Caco-2 (cell line): ENCODE data around the gene CENPM. TPM values are rescaled to one million over a fixed set of nuclear protein-coding genes. Genes with fewer than 3 reads are reported as not detected.

ENCODE experiments used
- BruUV-seq: library from RNA; stranded (reverse); fragments of 400-500 nt; replicated peaks from 2 replicates; lab custom pipeline; 2021; lab: Mats Ljungman, UMichigan
- CTCF ChIA-PET: fragments of 300-600 bp; sonication (Branson Sonifier 250); formaldehyde crosslinking; loops from one replicate; lab custom pipeline; 2022; ENCODE audit warnings: antibody characterized with exemption; lab: Charles Lee
- POLR2A ChIA-PET: fragments of 300-600 bp; sonication (Branson Sonifier 250); formaldehyde crosslinking; loops from one replicate; lab custom pipeline; 2022; ENCODE audit warnings: antibody characterized with exemption; lab: Charles Lee
- DNase-seq, 2 experiments: peaks; one replicate each; pipeline versions ENCODE4 v3.0.0 to v3.0.0-alpha.2; 2020 to 2022
- H3K27me3 ChIP-seq: replicated peaks from 2 replicates; pipeline ENCODE4 v1.6.0; 2011; ENCODE audit warnings: low read length; ENCODE audit not compliant: control insufficient read depth, insufficient read depth
- H3K36me3 ChIP-seq: 2 replicates; pipeline ENCODE4 v1.5.1; 2011; ENCODE audit warnings: low read length; ENCODE audit not compliant: control insufficient read depth, insufficient read depth
- H3K4me1 ChIP-seq: fragments of 250-450 bp; sonication (Bioruptor Pico); 2 replicates; pipeline ENCODE4 v1.5.1; 2020; ENCODE audit warnings: mild to moderate bottlenecking
- H3K4me3 ChIP-seq: 2 replicates; pipeline ENCODE4 v1.5.1; 2011; ENCODE audit warnings: low read depth, mild to moderate bottlenecking, control low read depth, low read length
- H3K9me3 ChIP-seq: fragments of 250-450 bp; sonication (Bioruptor Pico); 2 replicates; pipeline ENCODE4 v1.5.1; 2020; ENCODE audit warnings: mild to moderate bottlenecking, moderate library complexity
- H3K27ac Mint-ChIP-seq: one replicate; pipeline ENCODE4 v1.8.0; 2022; ENCODE audit warnings: mixed read lengths; ENCODE audit not compliant: unreplicated experiment
- H3K27me3 Mint-ChIP-seq: one replicate; pipeline ENCODE4 v1.8.0; 2022; ENCODE audit warnings: mixed read lengths; ENCODE audit not compliant: insufficient read depth, unreplicated experiment
- H3K36me3 Mint-ChIP-seq: one replicate; pipeline ENCODE4 v1.8.0; 2022; ENCODE audit warnings: mild to moderate bottlenecking, mixed read lengths; ENCODE audit not compliant: insufficient read depth, unreplicated experiment
- H3K4me1 Mint-ChIP-seq: one replicate; pipeline ENCODE4 v1.8.0; 2022; ENCODE audit warnings: low read depth, mixed read lengths; ENCODE audit not compliant: unreplicated experiment
- H3K4me3 Mint-ChIP-seq: one replicate; pipeline ENCODE4 v1.8.0; 2022; ENCODE audit warnings: mild to moderate bottlenecking, moderate library complexity, mixed read lengths; ENCODE audit not compliant: unreplicated experiment
- H3K9me3 Mint-ChIP-seq: one replicate; pipeline ENCODE4 v1.8.0; 2022; ENCODE audit warnings: mixed read lengths; ENCODE audit not compliant: unreplicated experiment
- intact Hi-C: fragments of 100-400 bp; cut with micrococcal nuclease; formaldehyde crosslinking; loops from one replicate; pipeline ENCODE4 v1.10.0; 2022; ENCODE audit not compliant: unreplicated experiment
- total RNA-seq: library from RNA; stranded (reverse); gene quantifications from 2 replicates; pipeline ENCODE4 v1.2.3, GENCODE V29; 2022
- TF ChIP-seq, protein P1 (sequence below), 2 experiments: fragments of 200-600 bp in 1 of 2; IDR thresholded peaks; 1 replicate in 1 of 2; 2 replicates in 1 of 2; pipeline versions ENCODE4 v1.5.1 to v1.8.0; 2011 to 2022; ENCODE audit warnings: antibody characterized with exemption in 1 of 2, control low read depth in 1 of 2, inconsistent platforms in 1 of 2, low read depth in 1 of 2, low read length in 1 of 2, mild to moderate bottlenecking in 1 of 2, moderate library complexity in 1 of 2; ENCODE audit not compliant: insufficient read depth in 1 of 2, severe bottlenecking in 1 of 2, unreplicated experiment in 1 of 2

The CENPM gene
- total RNA-seq, 1 experiment from 2014 or later, result 46.4 TPM

DNA sequence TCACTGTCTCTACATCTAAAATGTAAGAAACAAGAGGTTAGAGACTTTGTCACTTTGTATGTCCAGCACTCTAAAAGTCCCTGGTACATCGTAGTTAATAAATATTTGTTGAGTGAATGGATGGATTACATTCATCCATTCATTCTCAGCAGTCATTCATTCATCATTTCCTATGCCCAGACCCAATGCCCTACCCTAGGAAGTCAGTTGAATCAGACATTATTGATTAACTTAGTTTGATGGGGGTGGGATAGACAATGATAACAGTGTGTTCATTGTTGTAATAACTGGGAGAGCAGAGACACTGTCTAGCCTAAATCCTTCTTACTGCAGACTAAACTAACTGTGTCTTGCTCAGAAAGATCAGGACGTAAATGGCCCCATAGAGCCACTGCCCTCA, 1.2 kb upstream of the CENPM start:
- H3K4me3 Mint-ChIP-seq, result peak overlapping the region; percentile 93
- no peaks in the 10 kb centered on the region for H3K27me3 Mint-ChIP-seq
- intact Hi-C loops, result loop anchor here (5.0 kb wide), 1 partner anchor 124 kb away; the partner anchor contains the start of genes NAGA and PHETA2

DNA sequence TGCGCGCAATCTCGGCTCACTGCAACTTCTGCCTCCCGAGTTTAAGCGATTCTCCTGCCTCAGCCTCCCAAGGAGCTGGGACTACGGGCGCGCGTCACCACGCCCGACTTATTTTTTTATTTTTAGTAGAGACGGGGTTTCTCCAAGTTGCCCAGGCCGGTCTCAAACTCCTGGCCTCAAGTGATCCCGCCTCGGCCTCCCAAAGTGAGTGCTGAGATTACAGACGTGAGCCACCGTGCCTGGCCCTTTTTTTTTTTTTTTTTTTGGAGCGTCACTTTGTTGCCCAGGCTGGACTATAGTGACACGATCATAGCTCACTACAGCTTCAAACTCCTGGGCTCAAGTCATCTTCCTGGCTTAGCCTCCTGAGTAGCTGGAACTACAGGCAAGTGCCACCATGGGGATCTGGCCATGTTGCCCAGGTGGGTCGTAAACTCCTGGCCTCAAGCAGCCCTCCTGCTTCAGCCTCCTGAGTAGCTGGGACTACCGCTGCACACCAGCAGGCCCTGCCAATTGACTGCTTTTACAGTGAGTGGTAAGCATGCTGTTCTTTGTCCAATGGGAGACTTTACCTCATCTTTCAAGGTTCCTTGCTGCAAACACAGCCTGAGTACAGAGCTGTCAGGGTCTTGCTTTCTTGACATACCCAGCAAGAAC, 600 bp upstream of the CENPM start:
- Mint-ChIP-seq H3K4me1 (peaks cover 13% of the 10 kb centered on the region), H3K27me3 (no peaks in the 10 kb centered on the region), H3K4me3 (peak overlapping the region; percentile 93), H3K36me3 (peaks cover 33% of the 10 kb centered on the region), H3K27ac (peak overlapping the region; percentile 81), H3K9me3 (no peaks in the 10 kb centered on the region)
- H3K36me3 ChIP-seq, result no peaks in the 10 kb centered on the region
- TF ChIP-seq, protein P1, sequence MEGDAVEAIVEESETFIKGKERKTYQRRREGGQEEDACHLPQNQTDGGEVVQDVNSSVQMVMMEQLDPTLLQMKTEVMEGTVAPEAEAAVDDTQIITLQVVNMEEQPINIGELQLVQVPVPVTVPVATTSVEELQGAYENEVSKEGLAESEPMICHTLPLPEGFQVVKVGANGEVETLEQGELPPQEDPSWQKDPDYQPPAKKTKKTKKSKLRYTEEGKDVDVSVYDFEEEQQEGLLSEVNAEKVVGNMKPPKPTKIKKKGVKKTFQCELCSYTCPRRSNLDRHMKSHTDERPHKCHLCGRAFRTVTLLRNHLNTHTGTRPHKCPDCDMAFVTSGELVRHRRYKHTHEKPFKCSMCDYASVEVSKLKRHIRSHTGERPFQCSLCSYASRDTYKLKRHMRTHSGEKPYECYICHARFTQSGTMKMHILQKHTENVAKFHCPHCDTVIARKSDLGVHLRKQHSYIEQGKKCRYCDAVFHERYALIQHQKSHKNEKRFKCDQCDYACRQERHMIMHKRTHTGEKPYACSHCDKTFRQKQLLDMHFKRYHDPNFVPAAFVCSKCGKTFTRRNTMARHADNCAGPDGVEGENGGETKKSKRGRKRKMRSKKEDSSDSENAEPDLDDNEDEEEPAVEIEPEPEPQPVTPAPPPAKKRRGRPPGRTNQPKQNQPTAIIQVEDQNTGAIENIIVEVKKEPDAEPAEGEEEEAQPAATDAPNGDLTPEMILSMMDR (IDR thresholded peaks at IDR 0.05; ENCODE audit: insufficient read depth in 1 of 2, low read depth in 1 of 2, low read length in 1 of 2, severe bottlenecking in 1 of 2, unreplicated experiment in 1 of 2), result no peak
- no peak for DNase-seq
- H3K27me3 ChIP-seq, result no peaks in the 10 kb centered on the region
- BruUV-seq, result TSS peak; percentile 69
- H3K9me3 ChIP-seq, result no peaks in the 10 kb centered on the region
- peaks cover 11% of the 10 kb centered on the region for H3K4me1 ChIP-seq
- intact Hi-C loops, result loop anchor here (2.0 to 5.0 kb wide), 2 partner anchors 51 to 125 kb away; partner anchors contain the start of genes NAGA, PHETA2 and WBP2NL
- H3K4me3 ChIP-seq, result peak overlapping the region; percentile 47
- ChIA-PET CTCF (interaction anchor here (0.7 to 1.7 kb wide), 9 partner anchors 10 to 281 kb away, joined by 3 to 25 read pairs (median 3); partner anchors contain the start of genes NDUFA6 and WBP2NL), POLR2A (interaction anchor here (0.5 to 1.2 kb wide), 10 partner anchors 8 to 1091 kb away, joined by 3 to 16 read pairs (median 6); partner anchors contain the start of genes CCDC134, SMDT1, SREBF2 and ST13)

More for the DNA sequence above, 1.2 kb upstream of the CENPM start:
- Mint-ChIP-seq H3K27ac (no peak overlapping the region), H3K4me1 (peaks cover 13% of the 10 kb centered on the region), H3K9me3 (no peaks in the 10 kb centered on the region), H3K36me3 (peaks cover 33% of the 10 kb centered on the region)
- TF ChIP-seq, protein P1 (IDR thresholded peaks at IDR 0.05; ENCODE audit: insufficient read depth in 1 of 2, low read depth in 1 of 2, low read length in 1 of 2, severe bottlenecking in 1 of 2, unreplicated experiment in 1 of 2), result no peak
- CTCF ChIA-PET, result no interaction called here
- H3K9me3 ChIP-seq, result no peaks in the 10 kb centered on the region
- no peaks in the 10 kb centered on the region for H3K36me3 ChIP-seq
- H3K4me3 ChIP-seq, result no peak overlapping the region
- POLR2A ChIA-PET, result interaction anchor here (0.6 kb wide), 1 partner anchor 459 kb away, joined by 4 read pairs; no protein-coding TSS in a partner anchor
- no TSS peak for BruUV-seq
- H3K4me1 ChIP-seq, result peaks cover 11% of the 10 kb centered on the region
- H3K27me3 ChIP-seq, result no peaks in the 10 kb centered on the region
- DNase-seq, result no peak

DNA sequence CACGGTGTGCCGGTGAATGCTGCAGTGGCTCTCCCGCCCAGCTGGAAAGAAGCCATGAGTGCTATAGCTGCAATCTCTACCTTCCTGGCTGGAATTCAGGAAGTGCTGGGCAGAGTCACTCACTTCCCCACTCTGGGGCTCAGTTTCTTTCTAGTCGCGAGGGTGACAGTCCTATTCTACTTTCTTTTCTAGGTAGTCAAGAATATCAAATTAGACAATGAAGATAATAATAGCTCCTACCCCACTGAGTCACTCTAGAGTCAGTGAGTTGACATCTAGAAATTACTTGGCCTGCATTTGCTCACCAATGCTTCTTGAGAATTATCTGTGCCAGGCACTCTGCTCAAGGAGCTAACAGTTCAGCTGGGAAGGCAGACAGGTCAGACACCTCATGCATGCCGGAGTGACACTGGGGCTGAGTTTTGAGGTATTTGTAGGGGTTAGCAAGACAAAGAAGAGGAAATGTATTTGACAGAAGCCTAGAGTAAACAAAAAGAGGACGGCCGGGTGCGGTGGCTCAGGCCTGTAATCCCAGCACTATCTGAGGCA, 3.2 kb downstream of the CENPM start:
- H3K9me3 ChIP-seq, result no peaks in the 10 kb centered on the region
- H3K36me3 ChIP-seq, result no peaks in the 10 kb centered on the region; the same call in 1 of the 2 replicates
- H3K4me3 Mint-ChIP-seq, result peak overlapping the region; percentile 4
- no peaks in the 10 kb centered on the region for H3K9me3 Mint-ChIP-seq
- H3K27me3 Mint-ChIP-seq, result no peaks in the 10 kb centered on the region
- no peak for DNase-seq
- H3K4me1 ChIP-seq, result peaks cover 11% of the 10 kb centered on the region
- ChIA-PET POLR2A (no interaction called here), CTCF (interaction anchor here (1.2 to 1.4 kb wide), 2 partner anchors 197 to 247 kb away, joined by 3 to 4 read pairs; no protein-coding TSS in a partner anchor)
- H3K27me3 ChIP-seq, result no peaks in the 10 kb centered on the region
- H3K27ac Mint-ChIP-seq, result no peak overlapping the region
- no peak overlapping the region for H3K4me3 ChIP-seq
- intact Hi-C loops, result no loop called here
- no TSS peak for BruUV-seq
- TF ChIP-seq, protein P1 (IDR thresholded peaks at IDR 0.05; ENCODE audit: insufficient read depth in 1 of 2, low read depth in 1 of 2, low read length in 1 of 2, severe bottlenecking in 1 of 2, unreplicated experiment in 1 of 2), result no peak
- peaks cover 64% of the 10 kb centered on the region for H3K36me3 Mint-ChIP-seq
- peaks cover 7% of the 10 kb centered on the region for H3K4me1 Mint-ChIP-seq
